ENCODE data around the gene MAP2K6.

Gene MAP2K6

DNA sequence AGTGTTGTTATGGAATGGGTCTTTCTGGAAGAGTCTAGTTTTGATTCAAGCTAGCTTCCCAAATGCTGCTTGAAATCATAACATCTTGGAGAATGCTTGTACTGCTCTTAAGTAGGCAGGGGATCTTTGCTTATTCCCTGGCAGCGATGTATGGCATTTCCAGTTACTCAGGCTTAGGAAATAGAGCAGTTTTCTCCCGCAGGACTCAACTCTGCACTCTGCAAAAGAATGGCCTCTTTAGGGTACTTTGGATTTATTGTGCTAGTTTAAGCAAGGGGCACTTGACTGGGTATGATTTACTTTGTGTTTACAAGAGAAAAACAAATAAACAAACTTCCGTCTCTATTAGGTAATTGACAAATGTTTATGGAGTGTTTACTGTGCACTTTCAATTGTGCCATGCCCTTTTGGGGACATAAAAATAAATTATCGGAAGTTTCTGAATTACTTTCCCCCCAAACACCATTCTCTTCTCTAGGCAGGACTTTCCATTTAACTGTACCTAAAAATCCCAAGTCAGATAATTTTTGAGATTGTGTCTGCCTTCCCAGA lies 164.0 kb downstream of the MAP2K6 start:
- no peak for DNase-seq (ENCODE audit: low read depth in 2 of 2)

DNA sequence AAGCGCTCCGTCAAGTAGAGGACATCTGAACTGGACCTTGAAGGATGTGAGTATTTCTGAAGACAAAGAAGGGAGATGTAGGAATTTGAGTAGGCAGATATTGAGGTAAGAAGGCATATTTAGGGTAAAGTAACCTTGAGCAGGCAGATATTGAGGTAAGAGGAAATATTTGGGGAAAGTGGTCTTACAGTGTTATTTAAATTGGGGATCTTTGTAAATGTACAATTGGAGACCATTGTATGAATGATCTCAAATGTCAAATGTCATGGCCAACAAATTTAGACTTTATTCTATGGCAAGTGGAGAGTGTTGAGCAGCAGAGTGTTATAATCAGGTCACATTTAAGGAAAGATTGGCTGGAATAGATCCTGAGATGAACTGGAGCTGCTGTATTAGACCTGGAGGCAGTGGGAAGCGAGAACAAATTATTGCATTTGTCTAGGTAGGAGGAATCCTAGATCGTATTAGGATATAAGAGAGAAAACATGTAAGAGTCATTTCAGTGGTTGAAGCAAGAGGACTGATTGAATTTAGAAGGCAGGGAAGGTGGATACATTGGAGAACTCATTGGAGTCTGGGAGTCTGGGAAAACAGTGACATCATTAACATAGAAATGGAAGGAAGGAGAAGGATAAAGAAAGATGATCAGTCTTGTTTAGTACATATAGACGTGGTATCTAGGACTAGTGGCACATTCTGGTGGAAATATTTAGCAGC lies 165.6 kb downstream of the MAP2K6 start:
- DNase-seq (ENCODE audit: low read depth in 2 of 2), result no peak

DNA sequence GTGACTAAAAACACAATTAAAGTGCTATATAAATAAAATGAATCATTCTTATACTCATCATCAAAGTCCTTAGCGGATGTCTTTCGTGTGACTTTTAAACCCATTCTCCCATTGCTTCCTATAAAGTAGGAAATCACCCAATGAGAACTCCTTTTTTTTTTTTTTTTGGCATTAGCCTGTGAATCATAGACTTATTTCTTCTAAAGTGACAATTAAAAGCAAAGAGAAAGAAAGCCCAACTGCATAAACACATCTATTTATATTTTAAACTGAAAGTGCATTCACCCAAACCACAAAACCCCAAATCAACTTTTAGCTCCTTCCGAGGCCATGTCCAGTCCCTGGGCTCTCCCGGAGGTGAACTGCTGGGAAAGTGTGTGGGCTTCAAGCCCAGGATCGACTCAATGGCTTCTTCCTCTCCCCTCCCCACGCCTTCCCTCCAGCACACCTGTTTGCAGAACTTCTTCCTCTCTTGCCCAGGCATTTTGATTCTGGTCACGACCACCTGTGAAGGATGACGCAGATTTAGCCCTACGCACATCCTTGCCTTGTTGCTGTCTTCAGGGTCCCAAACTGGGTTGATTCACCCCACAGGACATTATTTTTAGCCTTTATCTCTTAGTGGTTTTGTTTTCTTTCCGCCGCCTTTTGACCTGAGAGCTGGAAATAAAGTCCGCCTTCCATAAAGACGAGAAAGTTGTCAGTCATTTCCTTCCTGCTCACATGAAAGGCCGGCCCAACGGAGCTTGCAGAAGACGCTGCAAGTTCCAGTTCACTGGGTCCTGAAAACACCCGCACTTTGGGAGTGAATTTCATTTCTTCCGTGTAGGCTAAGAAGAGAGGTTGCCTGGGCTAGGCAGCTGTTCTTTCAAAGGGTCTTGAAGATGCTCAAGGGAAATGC lies 166.8 kb downstream of the MAP2K6 start:
- DNase-seq (ENCODE audit: low read depth in 2 of 2), result no peak

DNA sequence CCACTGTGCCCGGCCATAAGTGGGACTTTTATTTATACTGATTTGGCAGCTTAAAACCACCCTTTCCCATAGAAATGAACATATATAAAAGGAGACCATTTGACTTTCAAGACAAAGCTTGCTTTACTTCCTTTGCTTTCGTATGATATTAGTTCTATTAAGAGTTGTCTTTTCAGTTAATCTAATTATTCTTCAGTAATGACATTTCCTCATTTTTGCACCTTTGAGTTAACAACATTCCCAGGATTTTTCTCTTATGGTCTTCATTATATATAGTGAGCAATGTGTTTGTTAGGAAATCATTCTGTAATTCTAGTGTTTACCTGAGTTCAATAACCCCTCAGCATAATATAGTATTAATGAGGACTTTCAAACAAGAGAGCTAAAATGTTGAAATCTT lies 173.8 kb downstream of the MAP2K6 start:
- no peak for DNase-seq (ENCODE audit: low read depth in 2 of 2)

DNA sequence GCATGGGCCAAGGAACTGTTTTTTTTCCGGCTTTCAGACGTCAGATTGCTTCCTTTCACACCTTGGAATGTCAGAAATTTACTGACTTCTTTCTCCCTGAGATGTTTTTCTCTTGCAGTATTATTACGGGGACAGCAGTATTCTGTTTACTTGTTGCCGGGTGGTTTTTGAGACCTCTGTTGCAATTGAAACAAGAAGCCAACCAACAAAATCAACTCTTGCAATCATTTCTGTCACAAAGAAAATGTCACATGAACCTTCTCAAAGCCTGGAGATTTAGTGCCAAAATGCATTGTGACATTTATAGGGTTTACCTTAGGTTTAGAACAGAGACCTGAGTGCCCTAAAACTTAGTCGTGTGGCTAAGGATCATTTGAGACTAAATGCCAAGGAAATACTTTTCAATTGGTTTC lies 174.3 kb downstream of the MAP2K6 start:
- no peak for DNase-seq (ENCODE audit: low read depth in 2 of 2)

DNA sequence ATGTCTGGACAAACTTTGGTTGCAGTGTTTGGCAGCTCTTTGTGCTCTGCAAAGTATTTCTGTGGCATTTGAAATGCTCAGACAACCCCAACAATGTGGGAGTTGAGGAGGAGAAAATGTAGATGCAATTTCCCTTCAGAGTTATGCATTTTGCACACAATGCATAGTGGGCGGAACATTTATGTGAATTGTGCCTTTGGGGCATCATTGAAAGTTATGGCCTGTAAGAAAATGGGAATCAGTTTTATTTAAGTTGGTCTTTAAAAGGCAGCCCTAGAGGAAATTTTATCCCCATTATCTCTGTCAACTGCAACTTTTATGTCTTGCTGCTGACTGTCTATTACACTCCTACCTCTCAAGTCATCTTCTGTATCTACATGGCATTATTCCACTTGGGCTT lies 176.2 kb downstream of the MAP2K6 start:
- no peak for DNase-seq (ENCODE audit: low read depth in 2 of 2)

DNA sequence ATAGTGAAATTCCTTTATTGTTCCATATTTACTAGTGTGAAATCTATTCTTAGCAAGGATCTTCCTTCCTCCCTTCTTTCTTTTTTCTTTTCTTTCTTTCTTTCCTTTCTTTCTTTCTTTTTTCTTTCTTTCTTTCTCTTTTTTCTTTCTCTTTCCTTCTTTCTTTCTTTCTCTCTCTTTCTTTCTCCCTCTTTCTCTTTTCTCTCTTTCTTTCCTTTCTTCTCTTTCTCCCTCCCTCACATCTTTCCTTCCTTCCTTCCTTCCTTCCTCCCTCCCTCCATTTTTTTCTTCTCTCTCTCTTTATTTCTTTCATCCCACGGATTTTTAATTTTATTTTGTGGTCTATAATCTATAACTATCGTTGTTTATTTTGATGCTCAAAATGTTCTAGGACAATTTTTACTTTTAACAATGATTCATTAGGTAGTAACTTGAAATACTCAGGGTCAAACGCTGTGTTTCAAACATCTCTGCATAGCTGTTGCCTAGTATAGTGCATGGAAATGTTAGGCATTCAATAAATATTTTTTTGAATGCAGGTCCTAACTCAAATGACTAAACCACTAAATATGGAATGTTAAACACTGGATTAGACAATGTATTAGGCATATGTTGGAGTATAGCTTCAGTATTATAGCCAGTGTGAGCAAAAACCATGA lies 178.3 kb downstream of the MAP2K6 start:
- DNase-seq (ENCODE audit: low read depth in 2 of 2), result no peak

DNA sequence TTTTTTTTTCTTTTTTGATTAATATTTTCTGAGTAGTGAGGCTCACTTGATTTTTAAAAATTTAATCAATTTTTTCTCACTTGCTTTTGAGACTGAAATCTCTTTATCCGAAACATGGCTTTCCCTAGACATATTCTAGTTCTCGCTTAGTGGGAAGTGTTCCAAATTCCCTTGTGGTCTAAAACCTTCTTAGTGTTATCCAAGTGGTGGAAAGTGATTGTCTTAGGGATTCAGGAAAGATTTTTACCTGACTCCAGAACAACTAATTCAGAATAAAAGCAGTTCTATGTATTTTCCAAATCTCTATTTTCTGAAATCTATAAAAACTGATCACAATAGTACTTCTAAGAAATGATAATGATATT lies 178.8 kb downstream of the MAP2K6 start:
- no peak for DNase-seq (ENCODE audit: low read depth in 2 of 2)

DNA sequence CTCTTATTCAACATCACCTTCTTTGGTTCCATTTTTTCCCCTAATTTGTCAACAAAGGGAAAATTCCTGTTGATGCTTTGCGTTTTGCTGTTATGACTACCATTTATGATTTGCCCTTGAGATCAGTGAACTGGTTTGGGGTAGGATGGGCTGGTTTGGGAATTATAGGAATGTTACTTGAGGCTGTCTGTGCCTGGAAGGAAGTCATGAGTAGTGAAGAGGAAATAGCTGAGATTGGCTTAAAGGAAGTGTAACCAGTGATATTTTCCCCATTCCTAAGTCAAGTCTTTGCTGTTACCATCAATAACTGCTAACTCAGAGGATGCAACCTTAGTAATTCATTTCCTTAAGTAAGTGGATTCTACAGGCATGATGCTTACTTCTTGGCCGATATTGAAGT lies 179.2 kb downstream of the MAP2K6 start:
- DNase-seq (ENCODE audit: low read depth in 2 of 2), result no peak

DNA sequence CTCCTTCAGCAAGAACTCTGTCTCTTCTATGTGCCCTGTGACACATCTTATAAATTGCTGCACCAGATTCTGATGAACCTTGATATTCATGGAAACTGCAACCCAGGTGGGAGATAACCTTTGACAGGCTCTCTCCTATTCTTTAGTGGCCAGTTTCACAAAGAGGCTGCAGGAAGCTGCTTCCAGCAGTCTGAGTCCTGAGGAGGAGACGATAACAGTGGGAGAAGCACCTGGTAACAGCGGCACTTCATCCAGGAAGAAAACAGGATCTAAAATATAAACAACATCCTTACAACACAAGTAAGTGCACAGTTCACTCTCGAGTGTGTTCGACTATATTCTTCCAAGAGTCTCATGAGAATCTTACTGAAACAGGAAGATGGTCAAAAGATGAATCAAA lies 180.1 kb downstream of the MAP2K6 start:
- no peak for DNase-seq (ENCODE audit: low read depth in 2 of 2)

DNA sequence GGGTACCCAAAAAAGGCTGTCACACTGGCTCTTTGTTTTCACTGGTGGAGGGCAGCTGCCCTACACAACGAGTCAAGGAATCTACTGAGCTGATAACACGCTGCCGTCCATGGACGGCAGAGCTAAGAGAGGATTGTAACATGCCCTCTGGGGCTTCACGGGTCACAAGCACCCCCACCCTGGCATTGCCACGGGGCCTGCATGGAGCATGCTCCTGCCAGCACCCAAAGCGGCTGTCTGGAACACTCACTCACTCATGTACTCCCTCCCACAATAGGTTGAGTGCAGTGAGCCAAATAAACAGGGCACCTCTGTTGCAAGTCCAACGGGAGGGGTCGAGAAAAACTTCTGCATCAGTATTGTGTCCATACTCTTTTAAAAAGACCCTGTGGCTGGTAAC lies 181.6 kb downstream of the MAP2K6 start:
- DNase-seq (ENCODE audit: low read depth in 2 of 2), result no peak

DNA sequence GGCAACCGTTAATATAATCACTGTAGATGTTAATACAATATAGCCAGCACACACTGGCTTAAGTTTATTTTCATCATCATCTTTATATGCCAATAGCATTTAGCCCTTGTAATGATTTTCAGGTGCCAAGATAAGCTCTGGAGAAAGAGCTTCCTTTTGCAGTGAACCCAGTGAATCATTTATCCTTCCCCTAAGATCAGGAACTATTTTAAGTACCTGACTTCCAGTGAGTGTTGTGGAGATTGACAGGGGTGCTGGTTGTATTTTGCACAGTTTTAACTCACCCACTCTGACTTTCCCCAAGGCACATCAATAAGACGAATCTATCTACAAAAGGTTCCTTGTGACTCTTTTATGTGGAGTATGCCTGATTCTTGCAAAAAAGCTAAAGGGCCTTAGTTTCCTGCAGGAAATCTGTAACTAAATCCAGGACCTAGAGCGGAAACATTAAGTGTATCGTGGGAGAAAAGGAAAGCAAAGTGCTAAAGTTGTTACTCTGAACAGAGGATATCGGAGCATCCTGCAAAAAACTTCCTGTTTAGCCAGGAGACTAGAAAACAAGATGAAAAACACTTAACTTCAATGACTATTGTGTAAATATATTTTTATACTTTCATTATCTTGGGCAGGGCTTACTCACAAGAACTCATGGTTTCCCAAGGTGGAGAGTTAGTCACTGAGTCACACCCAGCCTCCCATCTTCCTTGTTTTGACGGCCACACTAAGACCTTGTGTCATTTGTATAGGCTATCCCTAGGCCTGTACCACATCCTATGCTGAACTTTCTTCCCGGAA lies 183.6 kb downstream of the MAP2K6 start:
- DNase-seq (ENCODE audit: low read depth in 2 of 2), result no peak

DNA sequence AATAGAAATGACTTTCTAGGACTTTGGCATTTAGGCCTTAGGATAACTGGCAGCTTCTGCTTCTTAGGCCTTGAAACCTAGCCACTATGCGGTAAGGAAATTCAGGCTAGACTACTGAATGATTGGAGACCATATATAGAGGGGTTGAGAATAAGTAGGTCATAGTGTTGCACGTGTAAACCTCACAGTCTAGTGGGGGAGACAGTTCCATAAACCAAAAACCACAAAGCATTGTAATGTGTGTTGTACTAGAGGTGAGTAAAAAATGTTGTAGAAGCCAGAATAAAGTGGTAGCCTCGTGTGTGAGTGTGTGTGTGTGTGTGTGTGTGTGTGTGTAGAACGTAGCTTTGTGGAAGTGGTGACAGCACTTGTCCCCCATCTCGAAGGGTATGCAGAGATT lies 188.5 kb downstream of the MAP2K6 start:
- DNase-seq (ENCODE audit: low read depth in 2 of 2), result no peak

All from stimulated activated CD8-positive, alpha-beta memory T cell treated with anti-CD3 and anti-CD28 coated beads, Interleukin-15, amount 100 ng/mL, for 48 hours (primary cell).